ENCODE results near the gene ATP6V0C. TPM values are rescaled to one million over a fixed set of nuclear protein-coding genes. Genes with fewer than 3 reads are reported as not detected.
"Not testable (repeated sequence)": the region's sequence is repeated elsewhere in the genome, so short reads cannot be mapped to it uniquely, and the experiment has no call there.

ATP6V0C gene
- total RNA-seq, 1 donor from 2014 or later = 126 TPM

- no peak for DNase-seq (ENCODE audit: extremely low read depth, low read depth, low spot score)
Measured at GRCh38 chr16:2474877-2475412, 38.8 kb upstream of the ATP6V0C start, which contains the start of gene TBC1D24. Gene TBC1D24, plus strand, starts transcription at chr16:2475127. Its CDS starts 21,022 bp downstream, at chr16:2496149.

GRCh38 chr16:2475413-2476344 lies 38.1 kb upstream of the ATP6V0C start:
- no peak for DNase-seq (ENCODE audit: extremely low read depth, low read depth, low spot score)

GRCh38 chr16:2476345-2476720 lies 37.4 kb upstream of the ATP6V0C start:
- DNase-seq (ENCODE audit: extremely low read depth, low read depth, low spot score) = no peak

GRCh38 chr16:2476741-2477140 lies 37.0 kb upstream of the ATP6V0C start:
- DNase-seq (ENCODE audit: extremely low read depth, low read depth, low spot score) = no peak

- DNase-seq (ENCODE audit: extremely low read depth, low read depth, low spot score) = no peak
Measured at GRCh38 chr16:2477327-2477726, 36.4 kb upstream of the ATP6V0C start.

- no peak for DNase-seq (ENCODE audit: extremely low read depth, low read depth, low spot score)
Measured at GRCh38 chr16:2478279-2478678, 35.5 kb upstream of the ATP6V0C start.

- DNase-seq (ENCODE audit: extremely low read depth, low read depth, low spot score) = not testable (repeated sequence)
Measured at GRCh38 chr16:2479996-2480395, 33.8 kb upstream of the ATP6V0C start.

- DNase-seq (ENCODE audit: extremely low read depth, low read depth, low spot score) = no peak
Measured at GRCh38 chr16:2480948-2481347, 32.8 kb upstream of the ATP6V0C start.

- DNase-seq (ENCODE audit: extremely low read depth, low read depth, low spot score) = no peak
Measured at GRCh38 chr16:2481676-2482075, 32.1 kb upstream of the ATP6V0C start.

GRCh38 chr16:2482249-2482648 lies 31.5 kb upstream of the ATP6V0C start:
- DNase-seq (ENCODE audit: extremely low read depth, low read depth, low spot score) = no peak

GRCh38 chr16:2482708-2483534 lies 30.8 kb upstream of the ATP6V0C start:
- no peak for DNase-seq (ENCODE audit: extremely low read depth, low read depth, low spot score)

- no peak for DNase-seq (ENCODE audit: extremely low read depth, low read depth, low spot score)
Measured at GRCh38 chr16:2483939-2484897, 29.5 kb upstream of the ATP6V0C start.

- DNase-seq (ENCODE audit: extremely low read depth, low read depth, low spot score) = no peak
Measured at GRCh38 chr16:2484898-2485508, 28.7 kb upstream of the ATP6V0C start.

- DNase-seq (ENCODE audit: extremely low read depth, low read depth, low spot score) = no peak
Measured at GRCh38 chr16:2485811-2486507, 27.8 kb upstream of the ATP6V0C start.

- no peak for DNase-seq (ENCODE audit: extremely low read depth, low read depth, low spot score)
Measured at GRCh38 chr16:2486645-2487516, 26.9 kb upstream of the ATP6V0C start.

- DNase-seq (ENCODE audit: extremely low read depth, low read depth, low spot score) = no peak
Measured at GRCh38 chr16:2487517-2487842, 26.3 kb upstream of the ATP6V0C start.

GRCh38 chr16:2487903-2488531 lies 25.7 kb upstream of the ATP6V0C start:
- no peak for DNase-seq (ENCODE audit: extremely low read depth, low read depth, low spot score)

- no peak for DNase-seq (ENCODE audit: extremely low read depth, low read depth, low spot score)
Measured at GRCh38 chr16:2489581-2489980, 24.2 kb upstream of the ATP6V0C start.
